ENCODE measurements around the gene LKAAEAR1.

- no peak for TF ChIP-seq CTCF (IDR thresholded peaks at IDR 0.05)
- TF ChIP-seq POLR2AphosphoS5 (IDR thresholded peaks at IDR 0.05), result no peak
Observed at GRCh38 chr20:64074963-64075362, 9.2 kb downstream of the LKAAEAR1 start.
